HUDEP-2 (cell line): Measurements from ENCODE around the gene XRCC1.
"Not testable (repeated sequence)": the region's sequence is repeated elsewhere in the genome, so short reads cannot be mapped to it uniquely, and the experiment has no call there.

ENCODE experiments used
- DNase-seq, 76 experiments: peaks; one replicate each; lab custom pipeline; 2025; ENCODE audit not compliant: unreplicated experiment in 76 of 76; lab: John Stamatoyannopoulos, UW

Gene XRCC1

DNA sequence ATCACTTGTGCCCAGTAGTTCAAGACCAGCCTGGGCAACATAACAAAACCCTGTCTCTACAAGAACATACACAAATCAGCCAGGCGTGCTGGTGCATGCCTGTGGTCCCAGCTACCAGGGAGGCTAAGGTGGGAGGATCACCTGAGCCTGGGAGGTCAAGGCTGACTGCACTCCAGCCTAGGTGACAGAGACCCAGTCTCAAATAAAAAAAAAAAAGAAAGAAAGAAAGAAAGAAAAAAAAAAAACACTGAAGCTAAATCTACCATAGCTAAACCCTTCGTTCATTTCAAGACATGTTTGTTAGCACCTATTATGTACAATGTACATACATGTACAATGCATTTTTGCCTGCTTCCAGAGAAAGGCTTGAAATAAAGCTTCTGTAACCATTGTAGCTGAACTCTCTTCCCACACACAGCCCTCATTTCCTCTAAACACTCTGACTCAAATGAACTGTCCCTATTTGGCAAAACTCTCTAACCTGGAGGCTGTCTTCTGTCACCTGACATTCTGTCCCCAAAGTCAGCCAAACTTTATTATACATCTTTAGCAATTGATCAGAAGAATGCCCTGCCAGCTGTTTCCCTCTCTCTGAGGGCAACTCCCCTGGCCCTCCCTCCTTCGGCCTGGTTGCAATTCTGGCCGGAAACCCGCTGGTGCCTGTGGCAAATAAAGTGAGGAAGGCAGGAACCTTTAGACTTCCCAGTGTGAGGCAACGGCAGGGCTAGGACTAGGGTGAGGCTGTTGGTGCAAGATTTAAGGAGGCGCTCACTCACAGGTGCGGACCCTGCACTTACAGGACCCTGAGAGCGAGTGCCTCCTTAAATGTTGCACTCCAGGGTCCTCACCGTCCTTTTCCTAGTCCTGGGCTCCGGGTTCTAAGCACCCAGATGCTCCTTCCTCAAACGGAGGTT is 50.1 kb downstream of the XRCC1 start:
- DNase-seq: peak in 17 of 76 experiments; percentile 9 to 36 (median 16)

- DNase-seq: not testable (repeated sequence)
These were observed 51.6 kb downstream of the XRCC1 start for GRCh38 chr19:43523696-43524095.

DNA sequence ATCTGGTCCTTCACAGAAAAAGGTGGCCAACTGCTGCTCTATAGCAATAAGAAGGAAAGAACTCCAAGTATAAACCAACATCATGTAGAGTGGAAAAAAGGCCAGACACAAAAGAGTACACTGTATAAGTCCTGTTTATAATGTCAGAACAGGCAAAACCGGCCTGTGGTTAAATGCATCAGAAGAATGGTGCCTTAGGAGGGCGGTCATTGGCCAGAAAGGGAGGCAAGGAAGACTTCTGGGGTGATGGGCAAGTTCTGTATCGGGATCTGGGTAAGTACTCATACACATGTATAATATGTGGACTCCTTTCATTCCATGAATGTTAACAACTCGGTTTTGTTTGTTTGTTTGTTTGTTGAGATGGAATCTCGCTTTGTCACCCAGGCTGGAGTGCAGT is 52.4 kb downstream of the XRCC1 start:
- no peak for DNase-seq

GRCh38 chr19:43519436-43520088 is 55.8 kb downstream of the XRCC1 start:
- DNase-seq: peak in 69 of 76 experiments; percentile 30 to 84 (median 67)

DNA sequence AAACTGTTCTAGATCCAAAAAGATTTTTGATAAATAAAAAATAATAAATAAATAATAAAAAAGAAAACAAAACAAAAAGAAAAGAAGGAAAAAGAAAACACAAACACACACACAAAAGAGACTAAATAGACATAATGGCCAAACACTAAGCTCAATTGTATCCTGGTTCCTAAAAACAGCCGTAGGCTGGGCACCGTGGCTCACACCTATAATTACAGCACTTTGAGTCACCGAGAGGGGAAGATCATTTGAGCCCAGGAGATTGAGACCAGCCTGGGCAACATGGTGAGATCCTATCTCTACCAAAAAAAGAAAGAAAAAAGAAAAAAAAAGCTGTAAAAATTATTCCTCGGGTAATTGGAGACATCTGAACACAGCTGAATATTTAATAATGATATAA is 57.3 kb downstream of the XRCC1 start:
- no peak for DNase-seq

DNA sequence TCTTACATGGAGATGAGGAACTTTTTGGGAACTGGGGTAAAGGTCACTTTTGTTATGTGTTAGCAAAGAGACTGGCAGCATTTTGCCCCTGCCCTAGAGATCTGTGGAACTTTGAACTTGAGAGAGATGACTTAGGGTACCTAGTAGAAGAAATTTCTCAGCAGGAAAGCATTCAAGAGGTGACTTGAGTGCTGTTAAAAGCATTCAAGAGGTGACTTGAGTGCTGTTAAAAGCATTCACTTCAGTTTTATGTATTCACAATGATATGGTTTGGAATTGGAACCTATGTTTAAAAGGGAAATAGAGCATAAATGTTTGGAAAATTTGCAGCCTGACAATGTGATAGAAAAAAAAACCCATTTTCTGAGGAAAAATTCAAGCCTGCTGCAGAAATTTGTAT is 62.9 kb downstream of the XRCC1 start:
- not testable (repeated sequence) for DNase-seq

DNA sequence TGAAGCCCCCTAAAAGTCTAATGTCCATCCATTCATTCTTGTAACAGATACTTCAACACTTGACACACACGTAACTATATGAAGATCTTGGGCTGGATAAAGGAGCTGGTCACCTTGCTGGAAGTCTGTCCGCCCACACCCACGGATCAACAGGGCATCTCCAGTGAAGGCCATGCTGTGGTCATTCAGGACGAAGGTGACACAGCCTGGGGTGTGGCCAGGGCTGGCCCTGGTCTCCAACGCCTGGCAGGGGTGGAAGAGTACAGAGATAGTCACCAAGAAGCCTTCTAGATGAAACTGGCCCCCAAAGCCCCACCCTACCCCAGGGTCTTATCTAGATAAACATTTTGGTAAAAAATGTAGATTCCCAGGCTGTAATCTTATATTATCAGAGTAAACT is 64.0 kb downstream of the XRCC1 start:
- DNase-seq: no peak

DNA sequence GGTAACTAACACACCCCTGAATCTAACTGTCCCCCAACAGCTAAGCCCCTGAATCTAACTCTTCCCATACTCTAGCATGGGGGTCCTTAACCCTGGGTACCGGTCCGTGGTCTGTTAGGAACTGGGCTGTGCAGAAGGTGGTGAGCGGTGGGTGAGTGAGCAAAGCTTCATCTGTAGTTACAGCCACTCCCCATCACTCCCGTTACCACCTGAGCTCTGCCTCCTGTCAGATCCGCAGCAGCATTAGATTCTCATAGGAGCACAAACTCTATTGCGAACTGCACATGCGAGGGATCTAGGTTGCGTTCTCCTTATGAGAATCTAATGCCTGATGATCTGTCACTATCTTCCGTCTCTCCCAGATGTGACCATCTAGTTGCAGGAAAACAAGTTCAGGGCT is 64.6 kb downstream of the XRCC1 start:
- DNase-seq: no peak

DNA sequence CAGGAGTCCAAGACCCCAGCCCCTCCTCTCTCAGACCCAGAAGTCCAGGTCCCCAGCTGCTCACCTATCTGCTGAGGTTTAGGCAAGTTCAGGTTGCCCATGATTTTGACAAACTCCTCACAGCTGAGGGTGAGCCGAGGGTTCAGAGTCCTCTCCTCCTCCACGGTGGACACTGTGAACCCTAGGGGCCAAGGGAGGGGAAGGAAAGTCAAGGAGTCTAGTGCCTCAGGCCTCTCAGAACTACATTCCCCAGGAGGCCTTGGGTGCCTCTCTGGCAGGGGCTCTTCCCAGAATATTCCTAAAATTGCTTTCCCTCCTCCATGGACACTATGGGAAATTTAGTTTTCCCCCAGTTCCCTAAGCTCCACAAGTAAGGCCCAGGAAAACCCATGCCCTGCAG is 67.4 kb downstream of the XRCC1 start:
- DNase-seq: no peak

- no peak for DNase-seq
These were observed 68.7 kb downstream of the XRCC1 start for GRCh38 chr19:43506629-43507028.

- DNase-seq: peak in 61 of 76 experiments; percentile 12 to 84 (median 53)
These were observed 69.4 kb downstream of the XRCC1 start for GRCh38 chr19:43505941-43506340.

DNA sequence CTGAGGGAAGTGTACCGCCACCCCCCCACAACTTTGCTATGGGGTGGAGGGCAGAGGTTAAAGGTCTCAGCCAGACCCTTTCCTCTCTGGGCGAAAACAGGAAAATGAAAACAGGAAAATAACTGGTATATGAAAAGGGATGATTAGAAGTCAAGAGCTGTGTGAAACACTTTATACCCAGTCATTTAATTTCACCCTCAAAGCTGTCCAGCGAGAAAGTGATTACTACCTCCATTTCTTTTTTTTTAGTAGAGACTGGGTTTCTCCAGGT is 70.2 kb downstream of the XRCC1 start:
- no peak for DNase-seq

DNA sequence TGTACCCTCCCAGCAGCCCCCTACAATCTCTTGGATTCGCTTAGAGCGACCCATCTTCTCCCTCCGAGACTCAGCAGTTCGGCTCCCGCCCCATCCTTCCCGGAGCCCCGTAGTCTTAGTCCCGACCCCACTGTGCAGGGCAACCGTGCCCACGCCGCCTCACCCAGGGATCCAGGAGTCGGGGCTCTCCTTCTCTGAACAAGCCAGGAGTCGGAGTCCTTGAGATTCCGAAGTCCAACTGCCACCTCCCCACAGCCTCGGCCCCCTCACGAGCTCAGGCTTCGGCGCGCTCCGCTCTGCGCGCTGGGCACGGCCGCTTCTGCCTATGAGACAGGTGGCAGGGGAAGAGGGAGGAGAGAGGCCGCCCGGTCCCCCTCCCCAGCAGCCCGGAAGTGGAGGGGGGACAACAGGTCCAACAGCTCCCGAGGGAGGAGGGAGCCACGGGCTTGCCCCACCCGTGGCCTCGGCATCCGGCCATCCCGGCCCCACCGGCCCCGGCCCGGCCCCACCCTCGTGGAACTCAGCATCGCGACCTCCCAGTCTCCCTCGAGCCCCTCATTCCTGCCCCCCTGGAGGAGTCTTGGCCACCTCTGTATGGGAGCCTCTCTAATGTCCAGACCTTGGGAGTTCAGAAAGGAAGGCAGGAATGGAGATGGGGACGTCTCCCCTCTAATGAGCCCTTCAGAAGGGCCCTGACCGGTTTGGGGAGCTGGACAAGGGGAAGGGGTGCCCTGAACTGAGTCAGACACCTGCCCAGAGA is 70.7 kb downstream of the XRCC1 start, which contains the start of gene PHLDB3:
TSS of gene PHLDB3 (minus strand) at position 321 of the 760 bp plus-strand sequence. CDS start 628 bp downstream, outside the sequence.
- DNase-seq: peak in 16 of 76 experiments; percentile 24 to 71 (median 40)

- DNase-seq: peak in 75 of 76 experiments; percentile 66 to 99 (median 96)
These were observed 71.6 kb downstream of the XRCC1 start for GRCh38 chr19:43503501-43504425.

- no peak for DNase-seq
These were observed 72.8 kb downstream of the XRCC1 start for GRCh38 chr19:43502419-43502976.

DNA sequence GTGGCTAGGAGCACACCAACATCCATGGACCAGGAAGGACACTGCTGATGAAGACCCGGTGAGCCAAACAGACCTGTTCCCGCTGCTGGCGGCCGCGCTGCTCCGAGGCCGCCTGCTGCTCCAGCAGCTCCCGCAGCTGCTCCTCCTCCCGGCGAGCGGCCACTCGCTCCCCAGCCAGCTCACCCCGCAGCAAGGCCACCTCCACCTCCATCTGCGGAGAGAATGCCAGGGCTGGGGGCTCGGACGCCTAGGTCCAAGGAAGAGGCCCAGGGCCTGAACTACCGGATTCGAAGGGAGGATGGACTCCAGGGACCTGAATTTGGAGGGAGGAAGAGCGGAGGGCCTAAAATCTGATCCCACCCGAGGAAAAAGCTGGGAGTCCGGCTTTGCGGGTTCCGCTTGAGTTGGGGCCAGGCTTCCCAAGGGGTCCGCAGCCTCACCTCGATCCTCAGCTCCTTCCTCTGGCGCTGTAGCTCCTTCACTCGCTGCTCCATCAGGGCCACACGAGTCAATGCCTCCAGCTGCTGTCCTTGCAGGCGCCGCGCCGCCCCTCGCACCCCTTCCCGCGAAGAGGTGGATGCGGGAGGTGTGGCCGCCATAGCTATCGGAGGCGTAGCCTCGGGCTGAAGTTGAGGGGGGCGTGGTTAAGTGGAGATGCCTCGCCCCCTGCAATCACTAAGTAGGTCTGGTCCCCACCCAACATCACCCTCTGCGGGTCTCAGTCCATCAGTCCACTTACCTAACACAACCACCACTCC is 73.5 kb downstream of the XRCC1 start:
- no peak for DNase-seq

DNA sequence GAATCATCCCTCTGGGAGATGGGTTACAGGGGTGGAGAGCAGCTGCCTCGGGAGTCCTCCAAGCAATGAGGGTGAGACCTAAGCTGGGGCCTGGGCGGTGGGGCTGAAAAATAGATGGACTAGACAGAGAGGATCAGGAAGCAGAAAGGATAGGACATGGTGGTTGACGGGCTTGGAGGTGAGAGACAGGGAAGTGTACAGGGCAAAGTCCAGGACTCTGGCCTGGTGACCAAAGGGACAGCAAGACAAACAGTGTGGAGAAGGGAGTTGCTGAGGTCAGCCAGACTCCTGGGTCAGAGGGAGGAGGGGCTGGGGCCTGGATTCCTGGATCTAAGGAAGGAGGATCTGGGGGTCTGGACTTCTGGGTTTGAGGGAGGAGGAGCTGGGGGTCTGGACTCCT is 76.3 kb downstream of the XRCC1 start:
- no peak for DNase-seq

GRCh38 chr19:43498233-43498842 is 77.0 kb downstream of the XRCC1 start:
- no peak for DNase-seq

- no peak for DNase-seq
These were observed 78.4 kb downstream of the XRCC1 start for GRCh38 chr19:43496960-43497359.
